GM12878 (cell line): ENCODE measurements around the gene MAOA. TPM values are rescaled to one million over a fixed set of nuclear protein-coding genes. Genes with fewer than 3 reads are reported as not detected.

ENCODE experiments used
- ATAC-seq: fragments of 200-7000 bp; cut with Tn5 transposase; 3 replicates; pipeline ENCODE4 v1.9.1; 2020; ENCODE audit warnings: mild to moderate bottlenecking, moderate library complexity
- BruUV-seq: library from RNA; stranded (reverse); fragments of 400-500 nt; replicated peaks from 2 replicates; lab custom pipeline; 2021; lab: Mats Ljungman, UMichigan
- CTCF ChIA-PET: fragments of 300-600 bp; sonication (Branson Sonifier 250); formaldehyde crosslinking; extraction: SDS; loops from one replicate; lab custom pipeline; 2021; ENCODE audit warnings: inconsistent platforms; lab: Yijun Ruan, JAX
- POLR2A ChIA-PET: fragments of 350-600 bp; formaldehyde crosslinking; extraction: SDS; loops from one replicate; lab custom pipeline; 2021; ENCODE audit warnings: inconsistent platforms; lab: Charles Lee
- RAD21 ChIA-PET: fragments of 300-600 bp; sonication (Branson Sonifier 250); formaldehyde crosslinking; loops from one replicate; lab custom pipeline; 2023; ENCODE audit warnings: antibody characterized with exemption; ENCODE audit not compliant: unreplicated experiment; lab: Charles Lee
- SMC1A ChIA-PET: fragments of 300-600 bp; sonication (Branson Sonifier 250); formaldehyde crosslinking; loops from one replicate; lab custom pipeline; 2023; ENCODE audit not compliant: unreplicated experiment, uncharacterized antibody; lab: Charles Lee
- DNase-seq: peaks from one replicate; pipeline ENCODE4 v3.0.0-alpha.2; 2011; ENCODE audit warnings: low read depth, low spot score
- FAIRE-seq: peaks from 3 replicates; lab custom pipeline; 2011; peaks lifted over from hg19 to GRCh38; lab: Jason Lieb, UNC
- H2AFZ ChIP-seq: 2 replicates; pipeline ENCODE4 v1.6.0; 2011; ENCODE audit warnings: low read depth, low read length, control low read depth; ENCODE audit not compliant: control insufficient read depth
- H3K27ac ChIP-seq: 2 replicates; pipeline ENCODE4 v1.5.1; 2011; ENCODE audit warnings: control low read depth; ENCODE audit not compliant: control insufficient read depth, insufficient read depth
- H3K27me3 ChIP-seq, 2 experiments: replicated peaks in 1 of 2; 2 replicates each; pipeline versions ENCODE4 v1.6.0 to v1.6.1; 2011; ENCODE audit warnings: low read length in 1 of 2; ENCODE audit not compliant: control insufficient read depth in 2 of 2, insufficient read depth in 2 of 2
- H3K36me3 ChIP-seq, 2 experiments: 2 replicates each; pipeline ENCODE4 v1.5.1; 2011; ENCODE audit warnings: low read length in 1 of 2; ENCODE audit not compliant: control insufficient read depth in 2 of 2, insufficient read depth in 2 of 2
- H3K4me1 ChIP-seq: 2 replicates; pipeline ENCODE4 v1.6.1; 2011; ENCODE audit warnings: mild to moderate bottlenecking, low read length, moderate library complexity, mixed read lengths; ENCODE audit not compliant: control insufficient read depth, insufficient read depth
- H3K4me2 ChIP-seq: 2 replicates; pipeline ENCODE4 v1.6.0; 2011; ENCODE audit warnings: control low read depth; ENCODE audit not compliant: control insufficient read depth, insufficient read depth
- H3K4me3 ChIP-seq: fragments of 200-600 bp; sonication (generic); 2 replicates; pipeline ENCODE4 v1.5.1; 2016
- H3K79me2 ChIP-seq: 2 replicates; pipeline ENCODE4 v1.6.0; 2011; ENCODE audit warnings: low read length; ENCODE audit not compliant: control insufficient read depth, insufficient read depth
- H3K9ac ChIP-seq: 2 replicates; pipeline ENCODE4 v1.8.0; 2011; ENCODE audit warnings: low read length, control low read depth, mixed read lengths; ENCODE audit not compliant: control insufficient read depth, insufficient read depth
- H3K9me3 ChIP-seq: replicated peaks from 3 replicates; pipeline ENCODE4 v1.5.1; 2011; ENCODE audit warnings: mild to moderate bottlenecking, low read length; ENCODE audit not compliant: control insufficient read depth, insufficient read depth
- H4K20me1 ChIP-seq: 2 replicates; pipeline ENCODE4 v1.6.0; 2011; ENCODE audit not compliant: control insufficient read depth, insufficient read depth
- BMI1 ChIP-seq: fragments of 450-650 bp; IDR thresholded peaks from 2 replicates; pipeline ENCODE4 v1.6.1; 2016; ENCODE audit warnings: mild to moderate bottlenecking, moderate library complexity, borderline replicate concordance
- IRF5 ChIP-seq: fragments of 450-650 bp; IDR thresholded peaks from 2 replicates; pipeline ENCODE4 v1.6.1; 2017; ENCODE audit warnings: borderline replicate concordance
- MEF2B ChIP-seq: fragments of 450-650 bp; IDR thresholded peaks from 2 replicates; pipeline ENCODE4 v1.6.1; 2018; ENCODE audit warnings: mild to moderate bottlenecking, moderate library complexity; ENCODE audit not compliant: partially characterized antibody, poor library complexity, severe bottlenecking
- PBX3 ChIP-seq: IDR thresholded peaks from 2 replicates; pipeline ENCODE4 v1.6.1; 2011; ENCODE audit warnings: mild to moderate bottlenecking, low read depth, low read length, moderate library complexity; ENCODE audit not compliant: insufficient replicate concordance
- POLR2AphosphoS2 ChIP-seq: IDR thresholded peaks from 2 replicates; pipeline ENCODE4 v1.6.1; 2011; ENCODE audit warnings: low read depth, mild to moderate bottlenecking, low read length, improper control_type of control experiment, moderate library complexity
- POLR2AphosphoS5 ChIP-seq: IDR thresholded peaks from 2 replicates; pipeline ENCODE4 v1.6.1; 2011; ENCODE audit warnings: mild to moderate bottlenecking, low read length, inconsistent platforms
- RBBP5 ChIP-seq: fragments of 200-600 bp; sonication (generic); conservative IDR thresholded peaks from 2 replicates; pipeline ENCODE4 v1.6.1; 2016
- STAT3 ChIP-seq: IDR thresholded peaks from 2 replicates; pipeline ENCODE4 v1.6.1; 2011; ENCODE audit warnings: low read depth, low read length, improper control_type of control experiment
- ZBTB11 ChIP-seq: fragments of 450-650 bp; formaldehyde crosslinking; IDR thresholded peaks from 2 replicates; pipeline ENCODE4 v1.5.0; 2022; ENCODE audit warnings: mild to moderate bottlenecking, missing genetic modification characterization
- WGBS: methylation state at CpG from one replicate; pipeline ENCODE4 v1.1.6; 2016; ENCODE audit warnings: low lambda C conversion rate; ENCODE audit not compliant: insufficient replicate concordance, insufficient coverage; ENCODE audit errors: missing lambda C conversion rate; 5-methylcytosine and 5-hydroxymethylcytosine counted together
- in situ Hi-C: fragments of 300-500 bp; cut with MboI; formaldehyde crosslinking; loops from 9 replicates; pipeline ENCODE4 v1.14.3; 2018; ENCODE audit warnings: mixed read lengths
- intact Hi-C: fragments of 100-400 bp; cut with micrococcal nuclease; formaldehyde crosslinking; loops from one replicate; pipeline ENCODE4 v1.14.2; 2022; ENCODE audit not compliant: unreplicated experiment
- polyA plus RNA-seq, 11 experiments: library from polyadenylated mRNA; depleted of rRNA in 4 of 11; unstranded in 6 of 11; stranded (reverse) in 5 of 11; fragments of >200 nt; fragmentation: Nextera tagmentation in 4 of 11; fragmentation: Illumina TruSeq in 1 of 11; extraction: Ambion mirVana in 4 of 11; extraction: Trizol in 1 of 11; gene quantifications; 1 replicate in 1 of 11; 2 replicates in 10 of 11; pipeline versions ENCODE4 v1.2.1 to v1.2.3, GENCODE V29; 2011 to 2016; ENCODE audit warnings: inconsistent platforms in 2 of 11, missing spikeins in 2 of 11, low read depth in 1 of 11
- total RNA-seq, 4 experiments: library from RNA; depleted of rRNA in 3 of 4; stranded (reverse); fragments of >200 nt in 3 of 4; fragmentation: Illumina TruSeq in 1 of 4; extraction: Trizol in 1 of 4; gene quantifications; 2 replicates each; pipeline versions ENCODE4 v1.2.1 to v1.2.3, GENCODE V29; 2013 to 2021

Gene MAOA
- total and polyA plus RNA-seq, 10 of the 15 experiments (the other 5 are each of a cell fraction or from before 2014, with no cell fraction given) = 0.02 to 0.51 (median 0.08) TPM; not detected in 7

GRCh38 chrX:43702660-43703059 lies 46.6 kb downstream of the MAOA start:
- no TSS peak for BruUV-seq
- Histone ChIP-seq H3K4me1 (no peaks in the 10 kb centered on the region), H3K4me2 (no peak overlapping the region), H2AFZ (no peak overlapping the region), H3K4me3 (no peak overlapping the region)
- DNase-seq (no peak), FAIRE-seq (no peak)
- intact Hi-C loops = no loop called here
- TF ChIP-seq BMI1 (no peak), POLR2AphosphoS2 (no peak), IRF5 (no peak), MEF2B (no peak), ZBTB11 (CRISPR knock-in tag) (no peak), RBBP5 (no peak), STAT3 (no peak), POLR2AphosphoS5 (no peak), PBX3 (no peak)
- TF ChIP-seq, all 136 proteins: peak for 0
- H3K27ac ChIP-seq = no peak overlapping the region
- 0% methylated on average over 2 of the region's 2 CpGs for WGBS
- H3K9ac ChIP-seq = no peak overlapping the region
- ChIA-PET POLR2A (no interaction called here), SMC1A (no interaction called here), CTCF (no interaction called here), RAD21 (no interaction called here)
- H3K79me2 ChIP-seq = no peaks in the 10 kb centered on the region
- H3K9me3 ChIP-seq = no peaks in the 10 kb centered on the region
- in situ Hi-C loops = no loop called here
- H3K36me3 ChIP-seq = no peaks in the 10 kb centered on the region
- H3K27me3 ChIP-seq = no peaks in the 10 kb centered on the region
- no peak for ATAC-seq
- no peaks in the 10 kb centered on the region for H4K20me1 ChIP-seq
